Activated naive CD4-positive, alpha-beta T cell treated with anti-CD3 and anti-CD28 coated beads, Interleukin-2, amount 50 U/mL, for 72 hours (primary cell): ENCODE results near the gene CLDN24. TPM values are rescaled to one million over a fixed set of nuclear protein-coding genes. Genes with fewer than 3 reads are reported as not detected.
"Not testable (repeated sequence)": the region's sequence is repeated elsewhere in the genome, so short reads cannot be mapped to it uniquely, and the experiment has no call there.

Source experiments
- ATAC-seq, 2 donors: fragments of 150-1000 bp; cut with Tn5 transposase; 2 replicates each; pipeline ENCODE4 v1.10.0; 2021; ENCODE audit warnings: mild to moderate bottlenecking in 2 of 2, moderate library complexity in 2 of 2
- DNase-seq, 2 donors: peaks; one replicate each; pipeline ENCODE4 v3.0.0; 2021 to 2022; ENCODE audit warnings: low spot score in 2 of 2
- H3K27ac Mint-ChIP-seq, 2 donors: one replicate each; pipeline ENCODE4 v1.8.0; 2022; ENCODE audit warnings: mild to moderate bottlenecking in 2 of 2, mixed read lengths in 2 of 2
- H3K36me3 Mint-ChIP-seq, 2 donors: one replicate each; pipeline ENCODE4 v1.8.0; 2022; ENCODE audit warnings: mixed read lengths in 2 of 2
- H3K9me3 Mint-ChIP-seq, 2 donors: one replicate each; pipeline ENCODE4 v1.8.0; 2022; ENCODE audit warnings: mixed read lengths in 2 of 2
- total RNA-seq, 2 donors: library from RNA; stranded (reverse); gene quantifications; one replicate each; pipeline ENCODE4 v1.2.3, GENCODE V29; 2022

Gene CLDN24
- total RNA-seq, 2 donors from 2014 or later = not detected

DNA sequence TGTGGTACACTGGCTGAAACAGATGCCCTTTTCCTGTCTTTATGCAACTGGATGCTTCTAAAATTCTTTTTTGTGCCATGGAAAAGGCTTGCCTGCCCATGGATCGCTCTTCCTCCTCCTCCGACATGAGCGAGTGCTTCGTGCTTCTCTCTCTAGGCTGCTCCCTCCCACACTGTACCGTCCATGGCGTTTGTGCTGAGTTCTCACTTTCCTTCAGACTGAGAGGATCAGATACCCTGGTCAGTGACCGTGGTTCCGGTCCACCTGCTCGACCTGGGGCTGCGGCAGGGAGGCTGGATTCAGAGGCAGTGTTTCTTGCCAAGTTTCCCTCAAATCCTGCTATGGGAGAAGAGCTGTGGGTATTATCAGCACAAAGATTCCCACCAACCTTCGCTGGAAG, 10.2 kb upstream of the CLDN24 start:
- Mint-ChIP-seq H3K36me3 (no peaks in the 10 kb centered on the region), H3K27ac (no peak overlapping the region), H3K9me3 (no peaks in the 10 kb centered on the region)
- ATAC-seq (no peak), DNase-seq (no peak)

GRCh38 chr4:183330841-183331240, 8.6 kb upstream of the CLDN24 start:
- ATAC-seq = no peak
- Mint-ChIP-seq H3K36me3 (peaks cover 0 to 4% of the 10 kb centered on the region in 2 donors), H3K27ac (no peak overlapping the region)

GRCh38 chr4:183329954-183330742, 7.9 kb upstream of the CLDN24 start:
- no peaks in the 10 kb centered on the region for H3K9me3 Mint-ChIP-seq
- no peak overlapping the region for H3K27ac Mint-ChIP-seq
- DNase-seq (no peak), ATAC-seq (no peak)
- H3K36me3 Mint-ChIP-seq = peaks cover 0 to 4% of the 10 kb centered on the region in 2 donors

More at GRCh38 chr4:183330841-183331240, 8.6 kb upstream of the CLDN24 start:
- no peak for DNase-seq
- no peaks in the 10 kb centered on the region for H3K9me3 Mint-ChIP-seq

GRCh38 chr4:183329244-183329643, 7.0 kb upstream of the CLDN24 start:
- H3K9me3 Mint-ChIP-seq = no peaks in the 10 kb centered on the region
- DNase-seq (no peak), ATAC-seq (no peak)
- peaks cover 0 to 4% of the 10 kb centered on the region in 2 donors for H3K36me3 Mint-ChIP-seq
- H3K27ac Mint-ChIP-seq = no peak overlapping the region

GRCh38 chr4:183328832-183329231, 6.6 kb upstream of the CLDN24 start:
- DNase-seq (no peak), ATAC-seq (no peak)
- no peaks in the 10 kb centered on the region for H3K9me3 Mint-ChIP-seq
- no peak overlapping the region for H3K27ac Mint-ChIP-seq
- peaks cover 0 to 4% of the 10 kb centered on the region in 2 donors for H3K36me3 Mint-ChIP-seq

- H3K27ac Mint-ChIP-seq = no peak overlapping the region
- H3K9me3 Mint-ChIP-seq = no peaks in the 10 kb centered on the region
- peaks cover 0 to 4% of the 10 kb centered on the region in 2 donors for H3K36me3 Mint-ChIP-seq
- no peak for ATAC-seq
- DNase-seq = no peak
Measured at GRCh38 chr4:183327827-183328226, 5.6 kb upstream of the CLDN24 start.

DNA sequence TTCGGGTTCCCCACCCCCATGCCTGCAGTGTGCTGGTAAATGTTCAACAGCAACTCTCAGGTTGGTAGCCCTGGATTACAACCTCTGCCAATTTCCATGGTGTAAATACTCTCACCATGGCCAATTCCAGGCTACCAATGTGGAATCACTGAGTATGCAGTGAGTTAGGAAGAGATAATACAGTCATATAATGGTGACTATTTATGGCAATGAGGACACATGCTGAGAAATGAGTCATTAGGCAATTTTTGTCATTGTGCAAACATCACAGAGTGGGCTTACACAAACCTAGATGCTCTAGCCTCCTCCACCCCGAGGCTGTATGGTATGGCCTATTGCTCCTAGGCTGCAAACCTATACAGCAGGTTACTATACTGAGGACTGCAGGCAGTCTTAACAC, 4.6 kb upstream of the CLDN24 start:
- Mint-ChIP-seq H3K27ac (no peak overlapping the region), H3K36me3 (peaks cover 0 to 4% of the 10 kb centered on the region in 2 donors), H3K9me3 (no peaks in the 10 kb centered on the region)
- ATAC-seq (peak; percentile 28 to 49), DNase-seq (no peak)

DNA sequence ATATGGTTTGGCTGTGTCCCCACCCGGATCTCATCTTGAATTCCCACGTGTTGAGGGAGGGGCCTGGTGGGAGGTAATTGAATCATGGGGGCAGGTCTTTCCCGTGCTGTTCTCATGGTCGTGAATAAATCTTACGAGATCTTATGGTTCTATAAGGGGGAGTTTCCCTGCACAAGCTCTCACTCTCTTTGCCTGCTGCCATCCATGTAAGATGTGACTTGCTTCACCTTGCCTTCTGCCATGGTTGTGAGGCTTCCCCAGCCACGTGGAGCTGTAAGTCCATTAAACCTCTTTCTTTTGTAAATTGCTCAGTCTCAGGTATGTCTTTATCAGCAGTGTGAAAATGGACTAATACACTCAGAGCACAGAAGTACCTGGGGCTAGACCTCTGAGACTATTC, 4.2 kb upstream of the CLDN24 start:
- H3K9me3 Mint-ChIP-seq, H3K27ac Mint-ChIP-seq, ATAC-seq, H3K36me3 Mint-ChIP-seq, DNase-seq: not testable (repeated sequence)

GRCh38 chr4:183324619-183325018, 2.4 kb upstream of the CLDN24 start:
- Mint-ChIP-seq H3K36me3 (peaks cover 0 to 4% of the 10 kb centered on the region in 2 donors), H3K27ac (no peak overlapping the region), H3K9me3 (no peaks in the 10 kb centered on the region)
- no peak for ATAC-seq
- DNase-seq = no peak

- H3K36me3 Mint-ChIP-seq, H3K9me3 Mint-ChIP-seq, H3K27ac Mint-ChIP-seq, ATAC-seq, DNase-seq: not testable (repeated sequence)
Measured at GRCh38 chr4:183324056-183324455, 1.8 kb upstream of the CLDN24 start.

- no peak for ATAC-seq
- Mint-ChIP-seq H3K36me3 (peaks cover 0 to 4% of the 10 kb centered on the region in 2 donors), H3K27ac (no peak overlapping the region), H3K9me3 (no peaks in the 10 kb centered on the region)
- DNase-seq = no peak
Measured at GRCh38 chr4:183323295-183323694, 1.1 kb upstream of the CLDN24 start.

DNA sequence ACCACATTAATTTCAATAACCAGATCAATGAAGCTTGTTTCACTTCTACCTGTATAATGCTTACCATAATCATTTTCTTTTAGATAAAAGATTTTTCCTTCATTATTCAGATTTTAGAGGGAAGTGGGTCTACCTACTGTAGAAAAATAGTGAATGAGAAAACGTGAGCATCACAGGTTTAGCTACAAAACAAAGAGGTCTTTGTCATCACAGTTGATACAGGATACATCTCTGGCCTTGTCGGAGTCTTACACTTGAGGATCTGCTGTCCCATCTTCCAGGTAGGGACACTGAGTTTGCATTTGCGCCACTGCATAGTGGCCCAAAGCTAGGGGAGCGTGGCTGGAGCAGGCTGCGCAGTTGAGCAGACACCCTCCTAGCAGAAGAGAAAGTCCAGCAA, 710 bp downstream of the CLDN24 start:
- H3K9me3 Mint-ChIP-seq = no peaks in the 10 kb centered on the region
- DNase-seq (no peak), ATAC-seq (no peak)
- H3K27ac Mint-ChIP-seq = no peak overlapping the region
- H3K36me3 Mint-ChIP-seq = peaks cover 0 to 1% of the 10 kb centered on the region in 2 donors

DNA sequence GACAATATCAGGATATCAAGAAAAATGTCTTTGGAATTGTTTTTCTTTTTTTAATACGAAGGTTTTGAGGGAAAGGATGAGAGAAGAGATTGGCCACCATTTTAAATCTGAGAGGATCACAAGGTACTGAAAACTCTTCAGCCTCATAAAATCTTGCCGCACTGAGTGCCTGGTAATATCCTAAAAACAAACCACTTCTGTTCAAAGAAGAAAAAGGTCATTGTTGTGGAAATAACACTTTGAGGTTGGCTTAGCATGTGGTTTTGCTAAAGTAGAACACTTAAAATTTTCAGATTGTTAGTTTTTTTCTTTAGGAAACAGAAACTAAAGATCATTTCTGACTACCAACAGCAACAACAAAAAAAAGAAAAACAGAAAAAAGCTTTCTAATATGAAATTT, 1.1 kb downstream of the CLDN24 start:
- DNase-seq (no peak), ATAC-seq (peak in 1 of 2 donors; percentile 38)
- Mint-ChIP-seq H3K36me3 (no peaks in the 10 kb centered on the region), H3K9me3 (no peaks in the 10 kb centered on the region), H3K27ac (no peak overlapping the region)

- ATAC-seq = no peak
- no peaks in the 10 kb centered on the region for H3K9me3 Mint-ChIP-seq
- H3K27ac Mint-ChIP-seq = no peak within 1 kb of the TSS
- DNase-seq = no peak
- H3K36me3 Mint-ChIP-seq = no peaks in the 10 kb centered on the region
Measured at GRCh38 chr4:183320211-183321059, 1.8 kb downstream of the CLDN24 start, which contains the start of gene CLDN22. CLDN22 (minus strand) TSS chr4:183320276; CDS start chr4:183320218, 58 bp downstream.

DNA sequence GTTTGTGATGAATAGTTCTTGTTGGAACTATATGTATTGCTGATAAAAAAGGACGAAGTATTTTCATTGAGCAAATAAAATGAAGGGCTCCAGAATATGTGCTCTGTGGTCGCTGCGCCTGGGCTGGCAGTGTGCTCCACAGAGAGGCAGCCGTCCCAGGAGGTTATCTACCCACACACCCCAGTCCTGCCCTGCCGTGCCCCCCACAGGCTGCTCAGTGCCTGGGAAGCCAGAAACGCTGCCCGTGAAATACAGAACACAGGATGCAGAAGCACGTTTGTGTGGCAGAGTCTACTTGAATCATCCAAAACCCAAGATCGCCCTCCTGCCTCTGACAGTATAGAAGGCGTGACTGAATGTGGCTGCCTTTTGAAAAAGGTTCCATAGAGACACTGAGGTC, 3.6 kb downstream of the CLDN24 start:
- no peak for DNase-seq
- Mint-ChIP-seq H3K27ac (no peak overlapping the region), H3K9me3 (no peaks in the 10 kb centered on the region), H3K36me3 (no peaks in the 10 kb centered on the region)
- no peak for ATAC-seq

DNA sequence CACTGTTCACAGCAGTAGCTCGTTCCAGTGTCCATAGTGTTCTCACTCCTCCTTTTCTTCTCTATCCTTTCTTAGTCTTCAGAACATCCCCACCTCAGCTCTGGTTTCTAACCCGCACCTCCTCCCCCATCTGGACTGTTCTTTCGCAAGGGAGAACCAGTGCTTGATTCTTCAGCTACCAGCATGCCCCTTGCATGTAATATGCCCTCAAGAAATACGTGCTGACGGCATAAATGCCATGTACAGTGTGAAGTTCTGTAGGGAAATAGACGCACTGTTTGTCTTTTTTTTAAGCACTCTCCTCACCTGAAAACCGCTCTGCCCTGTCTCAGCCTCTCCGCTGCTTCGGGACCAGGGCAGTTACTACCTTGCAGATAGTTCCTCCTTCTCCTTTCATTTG, 7.4 kb downstream of the CLDN24 start:
- no peaks in the 10 kb centered on the region for H3K9me3 Mint-ChIP-seq
- no peaks in the 10 kb centered on the region for H3K36me3 Mint-ChIP-seq
- no peak for ATAC-seq
- no peak overlapping the region for H3K27ac Mint-ChIP-seq
- DNase-seq = no peak

DNA sequence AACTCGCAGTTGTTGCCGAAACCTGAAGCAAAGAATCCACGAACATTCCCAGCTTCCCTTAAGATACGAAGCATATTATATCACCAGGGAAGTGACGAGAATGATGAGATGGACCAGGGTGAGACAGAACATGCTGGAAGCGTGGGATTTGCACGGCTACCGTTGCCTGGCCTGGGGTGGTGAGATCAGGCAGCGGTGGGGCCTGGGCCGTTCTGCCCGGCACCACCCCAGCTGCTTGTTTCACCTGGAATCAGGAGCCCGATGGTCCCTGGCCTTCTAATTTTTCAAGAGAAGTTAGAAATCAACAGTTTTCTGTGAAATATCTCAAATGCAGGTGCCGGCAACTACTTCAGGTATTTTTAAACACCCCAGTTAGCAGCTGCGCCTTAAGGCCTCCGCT, 7.9 kb downstream of the CLDN24 start:
- ATAC-seq (no peak), DNase-seq (no peak)
- Mint-ChIP-seq H3K27ac (no peak overlapping the region), H3K9me3 (no peaks in the 10 kb centered on the region), H3K36me3 (no peaks in the 10 kb centered on the region)
